K562 (cell line): Measurements from ENCODE around the gene NFATC2. TPM values are rescaled to one million over a fixed set of nuclear protein-coding genes. Genes with fewer than 3 reads are reported as not detected.

Source experiments
- ASH1L ChIP-seq: fragments of 450-650 bp; IDR thresholded peaks from 2 replicates; pipeline ENCODE4 v1.6.1; 2018; ENCODE audit warnings: borderline replicate concordance, mild to moderate bottlenecking, low read depth; ENCODE audit not compliant: partially characterized antibody
- GTF2B ChIP-seq: IDR thresholded peaks from 2 replicates; pipeline ENCODE4 v1.6.1; 2011; ENCODE audit not compliant: insufficient read length; ENCODE audit errors: extremely low read depth
- MLLT1 ChIP-seq, 2 experiments: fragments of 450-650 bp; IDR thresholded peaks; 2 replicates each; pipeline ENCODE4 v1.6.1; 2016
- POLR2H ChIP-seq: IDR thresholded peaks from 2 replicates; pipeline ENCODE4 v1.6.1; 2016; ENCODE audit warnings: missing genetic modification characterization, low read depth, mild to moderate bottlenecking, control low read depth, missing compliant biosample characterization, moderate library complexity
- RNF219 ChIP-seq: fragments of 250-450 bp; sonication (Bioruptor Pico); IDR thresholded peaks from 2 replicates; pipeline ENCODE4 v1.5.0; 2022; ENCODE audit warnings: mild to moderate bottlenecking
- YBX1 ChIP-seq: fragments of 450-650 bp; IDR thresholded peaks from 2 replicates; pipeline ENCODE4 v1.7.1; 2016; ENCODE audit warnings: mild to moderate bottlenecking
- polyA plus RNA-seq, 8 experiments: library from polyadenylated mRNA; depleted of rRNA in 4 of 8; stranded (reverse) in 5 of 8; unstranded in 3 of 8; fragments of >200 nt; fragmentation: Nextera tagmentation in 2 of 8; fragmentation: Illumina TruSeq in 1 of 8; extraction: Ambion mirVana in 2 of 8; extraction: Trizol in 1 of 8; gene quantifications; 2 replicates each; pipeline versions ENCODE4 v1.2.1 to v1.2.3, GENCODE V29; 2011 to 2014; ENCODE audit warnings: inconsistent platforms in 1 of 8, missing spikeins in 1 of 8
- total RNA-seq, 7 experiments: library from RNA; depleted of rRNA in 6 of 7; stranded (reverse); fragments of >200 nt in 6 of 7; fragmentation: Illumina TruSeq in 2 of 7; extraction: Trizol in 2 of 7; gene quantifications; 2 replicates each; pipeline versions ENCODE4 v1.2.1 to v1.2.3, GENCODE V29; 2011 to 2021; ENCODE audit warnings: low replicate concordance in 1 of 7

Gene NFATC2
- total and polyA plus RNA-seq, 9 of the 15 experiments (the other 6 are each of a cell fraction or from before 2014, with no cell fraction given) = 1.9 to 11.2 (median 3.0) TPM

- TF ChIP-seq MLLT1 (IDR thresholded peaks at IDR 0.05) = no peak
- no peak for TF ChIP-seq RNF219 (CRISPR knock-in tag)
- no peak for TF ChIP-seq ASH1L
- no peak for TF ChIP-seq POLR2H
- no peak for TF ChIP-seq YBX1
- no peak for TF ChIP-seq GTF2B
Observed at GRCh38 chr20:51444922-51445438, 97.5 kb downstream of the NFATC2 start (continued).
